Jurkat, Clone E6-1 (cell line): ENCODE measurements around the gene ATP6V1G3.
"Not testable (repeated sequence)": the region's sequence is repeated elsewhere in the genome, so short reads cannot be mapped to it uniquely, and the experiment has no call there.

Experiments used
- DNase-seq: peaks from one replicate; pipeline ENCODE4 v3.0.0-alpha.2; 2011; ENCODE audit warnings: low read depth, low spot score
- H3K4me3 ChIP-seq: 2 replicates; pipeline ENCODE4 v1.5.1; 2011; ENCODE audit warnings: mild to moderate bottlenecking, low read length, control low read depth, moderate library complexity

Gene ATP6V1G3

DNA sequence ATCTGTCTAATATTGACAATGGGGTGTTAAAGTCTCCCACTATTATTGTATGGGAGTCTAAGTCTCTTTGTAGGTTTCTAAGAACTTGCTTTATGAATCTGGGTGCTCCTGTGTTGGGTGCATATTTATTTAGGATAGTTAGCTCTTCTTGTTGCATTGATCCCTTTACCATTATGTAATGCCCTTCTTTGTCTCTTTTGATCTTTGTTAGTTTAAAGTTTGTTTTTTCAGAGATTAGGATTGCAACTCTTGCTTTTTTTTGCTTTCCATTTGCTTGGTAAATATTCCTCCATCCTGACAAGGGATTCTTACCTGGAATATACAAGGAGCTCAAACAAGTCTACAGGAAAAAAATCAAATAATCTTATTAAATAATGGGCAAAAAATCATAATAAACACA lies 63.1 kb downstream of the ATP6V1G3 start:
- H3K4me3 ChIP-seq, DNase-seq: not testable (repeated sequence)
